ENCODE measurements around the gene YWHAH.

The YWHAH gene

DNA sequence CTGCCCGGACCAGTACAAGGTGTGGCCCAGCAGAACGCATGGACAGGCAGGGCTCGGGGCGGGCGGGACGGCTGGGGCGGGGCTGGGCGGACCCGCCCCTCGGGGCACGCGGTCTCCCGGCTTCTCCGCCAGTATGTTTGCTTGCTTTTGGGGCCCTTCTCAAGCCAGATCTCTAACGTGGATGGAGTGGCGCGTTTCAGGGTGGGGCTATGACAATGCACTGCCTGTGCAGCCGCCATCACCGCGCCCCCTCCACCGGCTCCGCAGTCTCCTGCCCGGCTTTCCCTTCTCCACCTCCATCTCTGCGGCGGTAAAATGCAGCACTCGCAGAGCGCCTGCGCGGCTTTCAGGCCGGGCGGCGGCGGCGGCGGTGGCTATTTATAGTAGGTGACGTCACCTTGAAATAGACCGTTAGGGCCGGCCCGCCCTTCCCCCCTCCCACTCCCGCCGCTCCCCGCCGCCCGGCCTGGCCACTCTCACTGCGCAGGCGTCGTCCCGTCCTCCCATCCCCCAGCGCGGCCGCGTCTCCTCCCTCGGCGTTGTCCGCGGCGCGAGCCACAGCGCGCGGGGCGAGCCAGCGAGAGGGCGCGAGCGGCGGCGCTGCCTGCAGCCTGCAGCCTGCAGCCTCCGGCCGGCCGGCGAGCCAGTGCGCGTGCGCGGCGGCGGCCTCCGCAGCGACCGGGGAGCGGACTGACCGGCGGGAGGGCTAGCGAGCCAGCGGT is at the start of gene YWHAH:
Gene YWHAH, plus strand, starts transcription at position 558 of the 722 bp plus-strand sequence. CDS start 199 bp downstream, outside the sequence.
- Histone ChIP-seq H3K9me3 (ENCODE audit: control insufficient read depth, low read length) (no peaks in the 10 kb centered on the region), H3K4me3 (ENCODE audit: low read length) (peak within 1 kb of the TSS; percentile 95), H3K9ac (ENCODE audit: low read length) (peak within 1 kb of the TSS; percentile 92), H3K36me3 (ENCODE audit: control insufficient read depth, insufficient read depth, low read length, severe bottlenecking) (peaks cover 3% of the 10 kb centered on the region), H3K4me1 (ENCODE audit: control insufficient read depth, insufficient read depth, low read length) (peaks cover 20% of the 10 kb centered on the region), H3K27me3 (replicated peaks; ENCODE audit: control insufficient read depth, insufficient read depth, low read length) (no peaks in the 10 kb centered on the region)
- DNase-seq (ENCODE audit: low read depth), result peak; percentile 98

DNA sequence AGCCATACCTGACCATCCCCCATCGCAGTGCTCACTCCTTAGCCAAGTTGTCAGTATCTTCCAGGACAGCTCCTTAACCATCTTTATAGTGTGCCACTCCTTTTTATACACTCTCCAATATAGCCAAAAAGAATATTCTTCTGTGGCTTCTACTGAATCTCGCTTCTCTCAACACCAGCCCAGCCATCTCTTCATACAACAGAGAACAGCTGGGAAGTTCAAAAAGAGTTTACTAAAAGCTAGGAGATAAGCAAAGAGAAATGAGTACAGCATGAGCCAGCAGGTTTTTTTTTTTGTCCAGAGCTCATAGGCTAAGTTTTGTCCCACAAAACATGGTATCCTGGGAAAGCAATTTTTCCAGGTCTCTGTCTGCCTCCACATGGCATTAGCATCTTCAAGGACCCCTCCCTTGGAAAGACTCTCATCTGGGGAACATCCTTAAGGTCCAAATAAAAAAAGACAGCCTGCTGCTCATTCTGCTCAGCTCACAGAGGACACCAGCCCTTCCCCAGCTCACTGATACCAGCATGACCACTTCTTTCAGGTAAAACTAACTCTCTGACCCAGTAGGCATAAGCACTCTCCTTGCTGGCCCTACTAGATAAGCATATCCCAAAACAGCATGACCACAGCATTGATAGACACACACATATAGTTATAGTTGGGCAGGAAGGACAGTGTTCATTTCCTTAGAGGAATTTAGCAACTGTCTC is 48.8 kb upstream of the YWHAH start:
- DNase-seq (ENCODE audit: low read depth), result no peak
- Histone ChIP-seq H3K4me1 (ENCODE audit: control insufficient read depth, insufficient read depth, low read length) (peaks cover 10% of the 10 kb centered on the region), H3K27me3 (replicated peaks; ENCODE audit: control insufficient read depth, insufficient read depth, low read length) (no peaks in the 10 kb centered on the region), H3K36me3 (ENCODE audit: control insufficient read depth, insufficient read depth, low read length, severe bottlenecking) (peaks cover 27% of the 10 kb centered on the region), H3K9me3 (ENCODE audit: control insufficient read depth, low read length) (no peaks in the 10 kb centered on the region), H3K4me3 (ENCODE audit: low read length) (no peak overlapping the region), H3K9ac (ENCODE audit: low read length) (no peak overlapping the region)

DNA sequence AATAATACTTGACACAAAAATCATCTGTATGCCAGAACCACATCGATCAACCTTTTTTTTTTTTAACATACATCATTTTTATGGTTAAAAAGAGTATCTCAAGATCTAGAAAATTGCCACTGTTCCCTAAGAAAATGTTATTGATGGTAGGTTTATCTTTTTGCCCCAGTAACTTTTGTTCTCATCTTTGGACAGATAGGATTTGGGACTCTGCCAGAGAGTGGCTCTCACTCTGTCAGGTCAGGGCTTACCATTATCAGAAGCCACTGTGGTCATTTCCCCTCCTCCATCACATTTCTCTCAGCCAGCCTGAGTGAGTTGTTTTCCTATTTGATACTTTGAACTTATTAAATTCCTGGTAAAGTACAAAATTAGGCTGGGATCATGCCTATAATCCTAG is 47.9 kb upstream of the YWHAH start:
- no peak for DNase-seq (ENCODE audit: low read depth)
- Histone ChIP-seq H3K9ac (ENCODE audit: low read length) (no peak overlapping the region), H3K36me3 (ENCODE audit: control insufficient read depth, insufficient read depth, low read length, severe bottlenecking) (peaks cover 27% of the 10 kb centered on the region)

DNA sequence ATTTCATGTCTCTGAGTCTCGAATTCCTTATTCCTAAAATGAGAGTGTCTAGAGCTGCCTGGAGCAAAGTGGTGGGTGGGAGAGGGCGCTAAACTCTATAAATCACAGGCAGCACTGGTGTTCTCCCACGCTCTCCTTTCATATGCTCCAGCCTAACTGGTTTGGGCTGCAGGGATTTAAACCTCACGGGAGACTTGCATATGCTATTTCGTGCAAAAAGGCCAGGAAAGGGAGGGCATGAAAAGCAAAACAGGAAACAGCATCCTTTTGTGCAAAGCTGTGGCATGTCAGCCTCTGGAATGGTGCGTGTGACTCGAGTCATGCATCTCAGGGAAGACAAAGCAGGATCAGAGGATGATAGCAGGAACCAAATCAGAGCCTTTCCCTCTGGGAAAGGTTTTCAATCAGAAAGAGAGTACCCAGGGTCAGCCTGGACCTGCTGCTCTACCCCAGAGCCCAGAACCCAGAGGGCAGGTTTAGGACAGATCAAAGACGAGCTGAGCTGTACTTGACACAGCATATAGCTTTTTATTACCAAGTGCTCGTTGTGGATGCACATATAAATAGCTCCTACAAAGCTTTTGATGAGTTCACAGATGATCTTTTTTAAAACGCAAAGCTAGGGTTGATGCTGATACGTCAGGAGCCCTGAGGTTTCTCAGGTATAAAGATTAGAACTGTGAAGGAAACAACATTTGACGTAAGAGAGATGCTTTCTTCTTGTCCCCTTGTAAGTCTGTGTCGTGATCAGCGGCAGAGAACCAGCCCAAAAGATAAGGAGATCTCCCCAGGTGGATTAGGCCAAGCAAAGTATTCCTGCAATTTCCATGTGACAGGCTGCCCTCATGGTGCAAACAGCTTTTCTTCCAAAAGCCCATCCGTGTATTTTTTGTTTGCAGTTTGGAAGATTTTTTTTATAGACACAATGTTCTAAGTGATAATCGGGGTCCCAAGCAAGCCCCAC is 46.2 kb upstream of the YWHAH start:
- H3K27me3 ChIP-seq (replicated peaks; ENCODE audit: control insufficient read depth, insufficient read depth, low read length), result no peaks in the 10 kb centered on the region

More for the DNA sequence above, 47.9 kb upstream of the YWHAH start:
- Histone ChIP-seq H3K4me3 (ENCODE audit: low read length) (no peak overlapping the region), H3K27me3 (replicated peaks; ENCODE audit: control insufficient read depth, insufficient read depth, low read length) (no peaks in the 10 kb centered on the region), H3K9me3 (ENCODE audit: control insufficient read depth, low read length) (no peaks in the 10 kb centered on the region), H3K4me1 (ENCODE audit: control insufficient read depth, insufficient read depth, low read length) (peaks cover 8% of the 10 kb centered on the region)

DNA sequence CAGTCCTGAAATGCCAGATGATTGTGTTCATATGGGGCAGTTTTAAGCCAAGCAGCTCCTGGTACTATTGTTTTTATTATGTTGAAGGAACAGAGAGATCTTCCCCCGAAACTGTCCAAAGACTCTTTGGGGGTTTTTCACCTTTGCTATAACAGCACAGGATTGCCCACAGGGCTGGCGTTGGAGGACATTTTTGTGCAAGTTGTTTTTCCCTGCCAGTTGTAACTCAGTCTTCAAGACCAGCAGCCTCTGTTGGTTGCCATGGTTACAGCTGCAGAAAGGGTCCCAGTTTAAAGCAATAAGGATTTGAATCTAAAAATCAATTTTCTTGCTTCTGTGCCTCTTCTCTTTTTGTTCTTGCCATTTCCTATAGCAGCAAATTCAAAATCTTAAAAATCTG is 45.4 kb upstream of the YWHAH start:
- Histone ChIP-seq H3K27me3 (replicated peaks; ENCODE audit: control insufficient read depth, insufficient read depth, low read length) (no peaks in the 10 kb centered on the region), H3K9me3 (ENCODE audit: control insufficient read depth, low read length) (no peaks in the 10 kb centered on the region)
- no peak for DNase-seq (ENCODE audit: low read depth)

More for the DNA sequence above, 46.2 kb upstream of the YWHAH start:
- peaks cover 39% of the 10 kb centered on the region for H3K36me3 ChIP-seq (ENCODE audit: control insufficient read depth, insufficient read depth, low read length, severe bottlenecking)
- no peak overlapping the region for H3K9ac ChIP-seq (ENCODE audit: low read length)
- H3K4me1 ChIP-seq (ENCODE audit: control insufficient read depth, insufficient read depth, low read length), result peaks cover 8% of the 10 kb centered on the region
- no peak overlapping the region for H3K4me3 ChIP-seq (ENCODE audit: low read length)
- H3K9me3 ChIP-seq (ENCODE audit: control insufficient read depth, low read length), result no peaks in the 10 kb centered on the region
- peak; percentile 21 for DNase-seq (ENCODE audit: low read depth)

DNA sequence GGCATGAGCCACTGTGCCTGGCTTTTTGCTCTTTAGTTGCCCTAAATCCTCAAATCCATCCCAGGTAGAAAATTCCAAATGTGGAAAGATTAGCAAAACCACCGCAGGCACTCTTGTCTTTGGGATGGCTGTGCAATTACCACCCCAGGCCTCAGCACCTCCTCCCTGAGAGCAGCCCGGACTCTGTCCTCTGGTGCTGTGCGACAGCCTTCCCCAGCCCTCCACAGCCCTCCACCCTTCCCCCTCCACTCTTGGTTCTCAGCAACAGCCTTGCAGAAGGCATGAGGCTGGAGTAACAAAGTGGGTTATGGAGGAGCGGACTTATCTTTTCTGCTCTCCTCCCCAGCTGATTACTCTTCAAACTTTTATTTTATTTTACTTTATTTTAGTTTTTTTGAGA is 44.7 kb upstream of the YWHAH start:
- Histone ChIP-seq H3K4me1 (ENCODE audit: control insufficient read depth, insufficient read depth, low read length) (peaks cover 8% of the 10 kb centered on the region), H3K27me3 (replicated peaks; ENCODE audit: control insufficient read depth, insufficient read depth, low read length) (no peaks in the 10 kb centered on the region), H3K4me3 (ENCODE audit: low read length) (no peak overlapping the region), H3K9me3 (ENCODE audit: control insufficient read depth, low read length) (no peaks in the 10 kb centered on the region), H3K9ac (ENCODE audit: low read length) (no peak overlapping the region), H3K36me3 (ENCODE audit: control insufficient read depth, insufficient read depth, low read length, severe bottlenecking) (peaks cover 34% of the 10 kb centered on the region)
- no peak for DNase-seq (ENCODE audit: low read depth)

More for the DNA sequence above, 45.4 kb upstream of the YWHAH start:
- H3K9ac ChIP-seq (ENCODE audit: low read length), result no peak overlapping the region
- no peak overlapping the region for H3K4me3 ChIP-seq (ENCODE audit: low read length)
- peaks cover 8% of the 10 kb centered on the region for H3K4me1 ChIP-seq (ENCODE audit: control insufficient read depth, insufficient read depth, low read length)
- H3K36me3 ChIP-seq (ENCODE audit: control insufficient read depth, insufficient read depth, low read length, severe bottlenecking), result peaks cover 37% of the 10 kb centered on the region

DNA sequence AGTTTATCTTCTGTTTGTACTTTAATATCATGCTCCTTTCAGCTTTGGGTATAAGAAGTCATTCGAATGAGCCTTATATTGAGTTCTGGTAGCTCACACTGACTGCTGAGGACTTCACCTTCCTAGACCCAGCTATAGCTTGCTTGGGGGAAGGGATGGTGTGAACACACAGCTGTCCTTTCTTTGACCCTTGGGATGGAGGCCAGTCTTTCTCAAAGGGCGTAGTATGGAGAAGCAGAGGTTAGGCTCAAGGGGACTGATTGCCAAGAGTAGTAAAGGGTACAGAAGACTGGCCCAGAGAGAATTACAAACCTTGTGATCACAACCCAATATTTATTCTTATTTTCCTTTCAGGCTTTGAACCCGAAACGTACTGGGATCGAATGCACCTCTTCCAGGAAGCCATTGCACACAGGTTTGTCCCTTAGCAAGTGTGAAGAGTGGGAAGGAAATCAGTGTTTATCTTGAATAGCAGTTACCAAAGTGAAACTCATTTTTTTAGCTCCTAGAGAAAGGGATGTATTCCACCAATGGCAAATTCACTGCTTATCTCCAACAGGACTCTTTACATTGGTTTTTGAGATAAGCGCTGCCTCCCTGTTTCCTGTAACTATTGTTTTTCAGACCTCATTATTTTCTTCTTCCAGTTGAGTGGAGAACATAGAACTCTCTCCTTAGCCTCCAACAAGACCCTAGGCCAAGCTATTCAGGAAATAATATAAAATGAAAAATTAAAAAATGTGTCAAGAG is 42.8 kb upstream of the YWHAH start:
- H3K4me1 ChIP-seq (ENCODE audit: control insufficient read depth, insufficient read depth, low read length), result peaks cover 8% of the 10 kb centered on the region
- H3K27me3 ChIP-seq (replicated peaks; ENCODE audit: control insufficient read depth, insufficient read depth, low read length), result no peaks in the 10 kb centered on the region
- DNase-seq (ENCODE audit: low read depth), result no peak
- no peaks in the 10 kb centered on the region for H3K9me3 ChIP-seq (ENCODE audit: control insufficient read depth, low read length)
- H3K36me3 ChIP-seq (ENCODE audit: control insufficient read depth, insufficient read depth, low read length, severe bottlenecking), result peaks cover 30% of the 10 kb centered on the region
- H3K9ac ChIP-seq (ENCODE audit: low read length), result no peak overlapping the region
- H3K4me3 ChIP-seq (ENCODE audit: low read length), result no peak overlapping the region

DNA sequence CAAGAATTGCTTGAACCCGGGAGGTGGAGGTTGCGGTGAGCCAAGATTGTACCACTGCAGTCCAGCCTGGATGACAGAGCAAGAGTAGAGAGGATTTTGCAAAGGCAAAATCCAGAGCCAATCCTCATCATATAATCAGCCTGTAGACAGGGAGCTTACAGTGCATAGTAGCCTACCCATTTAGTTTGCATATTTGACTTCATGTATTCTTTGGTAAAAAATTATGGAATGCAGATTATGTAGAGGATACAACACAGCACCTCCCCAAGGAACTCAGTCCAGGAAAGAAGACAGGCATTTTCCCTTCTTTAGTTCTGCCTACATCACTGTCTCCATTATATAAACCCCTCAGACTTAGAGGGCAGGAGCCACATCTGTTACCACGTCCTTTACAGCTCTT is 39.7 kb upstream of the YWHAH start:
- Histone ChIP-seq H3K4me1 (ENCODE audit: control insufficient read depth, insufficient read depth, low read length) (peaks cover 8% of the 10 kb centered on the region), H3K4me3 (ENCODE audit: low read length) (no peak overlapping the region), H3K36me3 (ENCODE audit: control insufficient read depth, insufficient read depth, low read length, severe bottlenecking) (peaks cover 23% of the 10 kb centered on the region), H3K9ac (ENCODE audit: low read length) (no peak overlapping the region), H3K27me3 (replicated peaks; ENCODE audit: control insufficient read depth, insufficient read depth, low read length) (no peaks in the 10 kb centered on the region), H3K9me3 (ENCODE audit: control insufficient read depth, low read length) (no peaks in the 10 kb centered on the region)
- DNase-seq (ENCODE audit: low read depth), result no peak

DNA sequence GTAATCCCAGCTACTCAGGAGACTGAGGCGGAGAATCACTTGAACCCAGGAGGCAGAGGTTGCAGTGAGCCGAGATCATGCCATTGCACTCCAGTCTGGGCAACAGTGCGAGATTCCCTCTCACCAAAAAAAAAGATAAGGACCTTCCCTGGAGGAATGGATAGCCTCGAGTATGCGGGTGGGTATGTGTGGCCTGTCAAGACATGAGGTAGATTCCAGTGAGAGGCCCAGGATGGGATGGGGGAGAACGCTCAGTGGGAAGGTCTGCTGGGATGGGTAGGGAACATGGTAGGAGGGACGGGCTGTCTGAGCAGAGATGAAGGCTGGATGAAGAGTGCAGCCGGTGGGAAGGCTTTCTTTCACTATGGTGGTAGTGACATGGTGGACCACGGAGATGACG is 39.0 kb upstream of the YWHAH start:
- peaks cover 23% of the 10 kb centered on the region for H3K36me3 ChIP-seq (ENCODE audit: control insufficient read depth, insufficient read depth, low read length, severe bottlenecking)
- no peak overlapping the region for H3K4me3 ChIP-seq (ENCODE audit: low read length)
- no peak overlapping the region for H3K9ac ChIP-seq (ENCODE audit: low read length)
- H3K27me3 ChIP-seq (replicated peaks; ENCODE audit: control insufficient read depth, insufficient read depth, low read length), result no peaks in the 10 kb centered on the region
- peaks cover 8% of the 10 kb centered on the region for H3K4me1 ChIP-seq (ENCODE audit: control insufficient read depth, insufficient read depth, low read length)
- no peaks in the 10 kb centered on the region for H3K9me3 ChIP-seq (ENCODE audit: control insufficient read depth, low read length)
- no peak for DNase-seq (ENCODE audit: low read depth)

DNA sequence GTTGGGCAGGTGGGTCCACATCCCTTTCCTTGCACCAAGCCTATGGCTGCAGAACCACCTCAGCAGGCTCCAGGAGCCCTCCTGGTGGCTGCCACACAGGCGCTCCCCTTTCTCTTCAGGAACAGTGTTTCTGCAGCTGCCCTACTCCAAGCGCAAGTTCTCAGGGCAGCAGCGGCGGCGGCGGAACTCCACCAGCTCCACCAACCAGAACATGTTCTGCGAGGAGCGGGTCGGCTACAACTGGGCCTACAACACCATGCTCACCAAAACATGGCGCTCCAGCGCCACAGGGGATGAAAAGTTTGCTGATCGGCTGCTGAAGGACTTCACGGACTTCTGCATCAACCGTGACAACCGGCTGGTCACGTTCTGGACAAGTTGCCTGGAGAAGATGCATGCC is 38.2 kb upstream of the YWHAH start:
- H3K9me3 ChIP-seq (ENCODE audit: control insufficient read depth, low read length), result no peaks in the 10 kb centered on the region
- H3K9ac ChIP-seq (ENCODE audit: low read length), result no peak overlapping the region
- H3K27me3 ChIP-seq (replicated peaks; ENCODE audit: control insufficient read depth, insufficient read depth, low read length), result no peaks in the 10 kb centered on the region
- peaks cover 8% of the 10 kb centered on the region for H3K4me1 ChIP-seq (ENCODE audit: control insufficient read depth, insufficient read depth, low read length)
- no peak overlapping the region for H3K4me3 ChIP-seq (ENCODE audit: low read length)
- peaks cover 23% of the 10 kb centered on the region for H3K36me3 ChIP-seq (ENCODE audit: control insufficient read depth, insufficient read depth, low read length, severe bottlenecking)
- DNase-seq (ENCODE audit: low read depth), result no peak

Data from adipocyte (in vitro differentiated cells).